Neural progenitor cell (in vitro differentiated cells): ENCODE data around the gene DAPK3. TPM values are rescaled to one million over a fixed set of nuclear protein-coding genes. Genes with fewer than 3 reads are reported as not detected.
A peak's percentile ranks its signal among the peaks of the same experiment; 100 is the strongest.
"Not testable (repeated sequence)": the region's sequence is repeated elsewhere in the genome, so short reads cannot be mapped to it uniquely, and the experiment has no call there.

ENCODE experiments used
- DNase-seq: peaks from one replicate; pipeline ENCODE4 v3.0.0-alpha.2; 2016; ENCODE audit warnings: low spot score
- H2AFZ ChIP-seq: fragments of 200-600 bp; sonication (generic); replicated peaks from 2 replicates; pipeline ENCODE4 v1.6.1; 2016; ENCODE audit warnings: antibody characterized with exemption
- H3F3A ChIP-seq: fragments of 200-600 bp; sonication (generic); 2 replicates; pipeline ENCODE4 v1.6.1; 2016; ENCODE audit warnings: antibody characterized with exemption, low read depth
- H3K27ac ChIP-seq: fragments of 200-600 bp; sonication (generic); 2 replicates; pipeline ENCODE4 v1.5.1; 2016; ENCODE audit warnings: mild to moderate bottlenecking
- H3K27me3 ChIP-seq: fragments of 200-600 bp; sonication (generic); 2 replicates; pipeline ENCODE4 v1.6.1; 2016; ENCODE audit warnings: mild to moderate bottlenecking, moderate library complexity
- H3K36me3 ChIP-seq: fragments of 200-600 bp; sonication (generic); 2 replicates; pipeline ENCODE4 v1.5.1; 2016
- H3K4me1 ChIP-seq: fragments of 200-600 bp; sonication (generic); 2 replicates; pipeline ENCODE4 v1.6.1; 2016; ENCODE audit warnings: mixed run types
- H3K4me2 ChIP-seq: fragments of 200-600 bp; sonication (generic); 2 replicates; pipeline ENCODE4 v1.6.1; 2016
- H3K4me3 ChIP-seq: fragments of 200-600 bp; sonication (generic); 2 replicates; pipeline ENCODE4 v1.5.1; 2016
- H3K79me2 ChIP-seq: fragments of 200-600 bp; sonication (generic); 2 replicates; pipeline ENCODE4 v1.6.1; 2016; ENCODE audit warnings: low read depth
- H3K9ac ChIP-seq: fragments of 200-600 bp; sonication (generic); 2 replicates; pipeline ENCODE4 v1.6.1; 2016
- H3K9me3 ChIP-seq: fragments of 200-600 bp; sonication (generic); 2 replicates; pipeline ENCODE4 v1.5.1; 2016; ENCODE audit warnings: low read depth
- H4K20me1 ChIP-seq: fragments of 200-600 bp; sonication (generic); 2 replicates; pipeline ENCODE4 v1.6.1; 2016; ENCODE audit warnings: low read depth
- H3K27ac Mint-ChIP-seq: 3 replicates; pipeline ENCODE4 v1.8.0; 2021; ENCODE audit warnings: mixed read lengths
- H3K27me3 Mint-ChIP-seq: 2 replicates; pipeline ENCODE4 v1.8.0; 2022; ENCODE audit warnings: low read depth, mild to moderate bottlenecking, inconsistent platforms, moderate library complexity, mixed read lengths; ENCODE audit not compliant: insufficient read depth
- H3K36me3 Mint-ChIP-seq: 3 replicates; pipeline ENCODE4 v1.8.0; 2021; ENCODE audit warnings: mixed read lengths
- H3K4me1 Mint-ChIP-seq: 3 replicates; pipeline ENCODE4 v1.8.0; 2021; ENCODE audit warnings: mixed read lengths
- H3K4me3 Mint-ChIP-seq: 3 replicates; pipeline ENCODE4 v1.8.0; 2021; ENCODE audit warnings: mild to moderate bottlenecking, moderate library complexity, mixed read lengths
- H3K9me3 Mint-ChIP-seq: 3 replicates; pipeline ENCODE4 v1.8.0; 2020; ENCODE audit warnings: mixed read lengths
- CTCF ChIP-seq: fragments of 200-600 bp; sonication (generic); IDR thresholded peaks from 2 replicates; pipeline ENCODE4 v1.5.1; 2017; ENCODE audit warnings: antibody characterized with exemption, mild to moderate bottlenecking
- EZH2 ChIP-seq: fragments of 200-600 bp; sonication (generic); IDR thresholded peaks from 2 replicates; pipeline ENCODE4 v1.6.1; 2017; ENCODE audit warnings: antibody characterized with exemption, mild to moderate bottlenecking, moderate library complexity
- EZH2phosphoT487 ChIP-seq: fragments of 200-600 bp; sonication (generic); IDR thresholded peaks from 2 replicates; pipeline ENCODE4 v1.6.1; 2017; ENCODE audit warnings: antibody characterized with exemption
- total RNA-seq: library from RNA; depleted of rRNA; stranded (reverse); fragments of >200 nt; gene quantifications from 2 replicates; pipeline ENCODE4 v1.2.3, GENCODE V29; 2015; ENCODE audit warnings: low replicate concordance

Gene DAPK3
- total RNA-seq, 1 donor from 2014 or later = 33.7 TPM

GRCh38 chr19:3998667-3999412, 27.9 kb upstream of the DAPK3 start:
- not testable (repeated sequence) for H3K27ac Mint-ChIP-seq

DNA sequence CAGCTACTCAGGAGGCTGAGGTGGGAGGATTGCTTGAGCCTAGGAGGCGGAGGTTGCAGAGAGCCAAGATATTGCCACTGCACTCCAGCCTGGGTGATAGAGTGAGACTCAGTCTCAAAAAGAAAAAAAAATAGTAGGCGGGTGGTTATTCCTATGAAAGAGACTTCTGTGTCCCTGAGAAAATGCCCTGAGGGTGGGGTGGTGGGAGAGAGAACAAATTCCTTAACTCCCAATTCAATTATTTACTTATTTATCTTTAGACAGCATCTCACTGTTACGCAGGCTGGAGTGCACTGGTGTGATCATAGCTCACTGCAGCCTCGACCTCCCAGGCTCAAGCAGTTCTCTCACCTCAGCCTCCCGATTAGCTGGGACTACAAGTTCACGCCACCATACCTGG, 24.7 kb upstream of the DAPK3 start:
- no peaks in the 10 kb centered on the region for H3K36me3 Mint-ChIP-seq
- no peaks in the 10 kb centered on the region for H3K9me3 ChIP-seq
- TF ChIP-seq EZH2 (no peak), CTCF (no peak), EZH2phosphoT487 (no peak)
- no peaks in the 10 kb centered on the region for H3K36me3 ChIP-seq
- no peaks in the 10 kb centered on the region for H3K9me3 Mint-ChIP-seq
- no peak overlapping the region for H3K4me3 Mint-ChIP-seq
- no peak overlapping the region for H3K27ac Mint-ChIP-seq
- no peak overlapping the region for H3K27ac ChIP-seq
- no peaks in the 10 kb centered on the region for H3K4me1 ChIP-seq
- H3K27me3 Mint-ChIP-seq = peaks cover 10% of the 10 kb centered on the region
- H4K20me1 ChIP-seq = no peaks in the 10 kb centered on the region
- no peak overlapping the region for H3K4me3 ChIP-seq
- no peaks in the 10 kb centered on the region for H3K79me2 ChIP-seq
- H2AFZ ChIP-seq = no peak overlapping the region
- H3K4me2 ChIP-seq = no peak overlapping the region
- H3K4me1 Mint-ChIP-seq = peaks cover 4% of the 10 kb centered on the region
- no peak overlapping the region for H3K9ac ChIP-seq
- H3K27me3 ChIP-seq = no peaks in the 10 kb centered on the region
- no peaks in the 10 kb centered on the region for H3F3A ChIP-seq
- DNase-seq = no peak

More at GRCh38 chr19:3998667-3999412, 27.9 kb upstream of the DAPK3 start:
- H3K4me3 ChIP-seq, H3K9me3 Mint-ChIP-seq, H3K36me3 ChIP-seq, H3K9me3 ChIP-seq, H3K79me2 ChIP-seq, H3K27me3 Mint-ChIP-seq, H3K4me1 ChIP-seq, H3K9ac ChIP-seq, H3K27me3 ChIP-seq, H3K36me3 Mint-ChIP-seq, H3F3A ChIP-seq, H4K20me1 ChIP-seq, H2AFZ ChIP-seq, H3K4me2 ChIP-seq, H3K27ac ChIP-seq, H3K4me1 Mint-ChIP-seq, DNase-seq: not testable (repeated sequence)
- H3K4me3 Mint-ChIP-seq = peak overlapping the region; percentile 33

DNA sequence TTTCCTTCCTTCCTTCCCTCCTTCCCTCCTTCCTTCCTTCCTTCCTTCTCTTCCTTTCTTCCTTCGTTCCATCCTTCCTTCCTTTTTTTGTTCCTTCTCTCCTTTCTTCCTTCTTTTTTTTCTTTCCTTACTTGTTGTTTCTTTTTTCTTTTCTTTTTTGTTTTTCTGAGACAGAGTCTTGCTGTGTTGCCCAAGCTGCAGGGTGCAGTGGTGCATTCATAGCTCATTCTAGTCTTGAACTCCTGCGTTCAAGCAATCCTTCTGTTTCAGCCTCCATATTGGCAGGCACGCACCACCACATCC, 19.9 kb upstream of the DAPK3 start:
- Histone ChIP-seq H3K4me1 (peaks cover 13% of the 10 kb centered on the region), H2AFZ (peak overlapping the region; percentile 95), H3K9me3 (no peaks in the 10 kb centered on the region), H3K4me3 (no peak overlapping the region), H3K4me2 (no peak overlapping the region), H3K9ac (no peak overlapping the region), H3K36me3 (no peaks in the 10 kb centered on the region), H3K79me2 (no peaks in the 10 kb centered on the region), H3F3A (peaks cover 29% of the 10 kb centered on the region), H3K27me3 (peaks cover 7% of the 10 kb centered on the region), H3K27ac (no peak overlapping the region), H4K20me1 (no peaks in the 10 kb centered on the region)
- H3K9me3 Mint-ChIP-seq = no peaks in the 10 kb centered on the region
- TF ChIP-seq EZH2 (no peak), EZH2phosphoT487 (no peak), CTCF (no peak)
- no peak for DNase-seq
- peaks cover 19% of the 10 kb centered on the region for H3K4me1 Mint-ChIP-seq
- no peaks in the 10 kb centered on the region for H3K36me3 Mint-ChIP-seq
- no peak overlapping the region for H3K27ac Mint-ChIP-seq
- H3K4me3 Mint-ChIP-seq = peak overlapping the region; percentile 65
- peaks cover 7% of the 10 kb centered on the region for H3K27me3 Mint-ChIP-seq

DNA sequence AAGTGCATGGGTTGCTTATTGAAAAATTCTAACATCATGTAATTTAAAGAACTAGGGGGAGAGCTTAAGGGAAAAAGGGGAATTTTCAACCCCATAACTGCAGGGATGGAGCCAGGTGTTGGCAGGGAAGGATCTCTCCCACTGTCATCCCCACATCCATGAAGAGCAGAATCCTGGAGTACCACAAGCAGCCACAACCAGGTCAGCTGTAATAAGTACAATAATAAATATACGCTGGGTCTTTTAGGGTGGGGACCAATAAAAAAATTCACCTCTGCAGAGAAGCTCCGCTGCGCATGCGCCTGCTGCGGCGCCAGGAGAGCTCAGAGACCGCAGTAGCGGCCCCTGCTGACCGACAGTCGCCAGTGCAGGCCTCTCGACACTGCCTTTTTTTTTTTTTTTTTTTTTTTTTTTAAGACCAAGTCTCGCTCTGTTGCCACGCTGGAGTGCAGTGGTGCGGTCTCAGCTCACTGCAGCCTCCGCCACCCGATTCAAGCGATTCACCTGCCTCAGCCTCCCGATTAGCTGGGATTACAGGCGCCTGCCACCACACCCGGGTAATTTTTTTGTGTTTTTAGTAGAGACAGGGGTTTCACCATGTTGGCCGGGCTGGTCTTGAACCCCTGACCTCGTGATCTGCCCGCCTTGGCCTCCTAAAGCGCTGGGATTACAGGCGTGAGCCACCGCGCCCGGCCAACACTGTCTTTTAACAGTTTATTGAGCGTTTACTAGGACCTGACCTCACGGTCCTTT, 16.9 kb upstream of the DAPK3 start:
- H3K27ac Mint-ChIP-seq = no peak overlapping the region
- H3K9me3 Mint-ChIP-seq = no peaks in the 10 kb centered on the region
- Histone ChIP-seq H3K9ac (no peak overlapping the region), H3K9me3 (no peaks in the 10 kb centered on the region), H2AFZ (peak overlapping the region; percentile 65), H3K79me2 (peaks cover 25% of the 10 kb centered on the region), H3K27ac (no peak overlapping the region), H3F3A (peaks cover 51% of the 10 kb centered on the region), H4K20me1 (peaks cover 24% of the 10 kb centered on the region), H3K36me3 (peaks cover 8% of the 10 kb centered on the region), H3K4me1 (peaks cover 24% of the 10 kb centered on the region), H3K27me3 (peaks cover 7% of the 10 kb centered on the region), H3K4me3 (peak overlapping the region; percentile 95), H3K4me2 (peak overlapping the region; percentile 87)
- H3K4me3 Mint-ChIP-seq = peak overlapping the region; percentile 73
- peaks cover 9% of the 10 kb centered on the region for H3K27me3 Mint-ChIP-seq
- H3K36me3 Mint-ChIP-seq = peaks cover 16% of the 10 kb centered on the region
- peak; percentile 94 for DNase-seq
- H3K4me1 Mint-ChIP-seq = peaks cover 40% of the 10 kb centered on the region
- TF ChIP-seq EZH2phosphoT487 = no peak
- TF ChIP-seq CTCF = peak; percentile 63
